SIG-M5 treated with dmso at 0.1 percent for 504 hours (cell line): ENCODE results near the gene CCSER1.
"Not testable (repeated sequence)": the region's sequence is repeated elsewhere in the genome, so short reads cannot be mapped to it uniquely, and the experiment has no call there.

ENCODE experiments used
- DNase-seq: peaks from one replicate; lab custom pipeline; 2025; ENCODE audit not compliant: unreplicated experiment; lab: John Stamatoyannopoulos, UW

The CCSER1 gene

DNA sequence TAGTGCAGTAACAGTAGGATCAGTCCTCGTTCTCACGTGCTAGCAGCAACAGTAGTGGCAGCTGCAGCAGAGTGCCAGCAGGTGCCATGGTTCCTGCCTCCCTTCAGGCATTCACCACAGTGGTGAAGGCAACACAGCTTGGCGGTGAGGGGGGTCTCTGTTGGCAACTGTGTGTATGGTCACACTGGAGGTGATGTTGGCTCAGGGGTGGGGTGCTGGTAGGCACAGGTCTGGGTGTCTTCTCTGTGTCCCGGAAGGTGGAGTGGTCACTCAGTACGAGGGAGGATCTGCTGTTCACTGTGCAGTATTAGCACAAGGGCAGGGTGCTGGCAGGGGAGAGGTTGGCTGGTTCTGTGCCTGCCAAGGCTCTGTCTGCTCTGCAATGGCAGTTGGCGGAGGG, 671.8 kb downstream of the CCSER1 start:
- DNase-seq = no peak

DNA sequence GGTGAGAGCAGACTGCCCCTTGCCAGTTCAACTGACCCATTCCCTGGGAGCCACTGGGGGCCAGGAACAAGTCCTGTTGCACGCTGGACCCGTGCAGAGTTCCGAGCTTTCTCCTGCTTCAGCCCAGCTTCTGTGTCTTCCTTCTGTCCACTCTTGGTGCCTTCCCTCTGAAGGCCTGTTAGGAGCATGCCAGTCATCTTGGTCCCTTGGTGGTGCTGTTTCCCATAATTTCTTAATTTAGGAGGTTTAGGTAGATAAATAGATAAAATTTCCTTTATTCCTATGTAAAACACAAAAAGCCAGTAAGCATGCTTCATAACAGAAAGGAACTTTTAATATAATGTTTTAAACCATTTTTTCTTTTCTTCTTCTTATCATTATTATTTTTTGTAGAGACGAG, 672.7 kb downstream of the CCSER1 start:
- no peak for DNase-seq

DNA sequence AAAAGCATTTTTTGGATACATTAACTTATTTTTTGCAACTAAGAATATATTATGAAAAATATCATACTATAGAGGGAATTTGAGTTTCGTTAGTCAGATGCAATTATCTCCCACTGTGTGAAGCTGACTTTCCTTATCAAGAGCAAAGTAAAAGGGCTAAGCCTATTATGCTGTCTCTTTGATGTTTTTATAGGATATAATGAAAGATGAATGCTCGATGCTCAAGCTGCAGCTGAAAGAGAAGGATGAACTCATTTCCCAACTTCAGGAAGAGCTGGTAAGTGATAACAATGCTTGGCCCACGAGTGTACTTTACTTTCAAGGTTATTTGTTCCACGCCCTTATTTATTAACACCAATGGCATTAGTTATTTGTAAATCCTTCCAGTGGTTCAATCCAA, 688.4 kb downstream of the CCSER1 start:
- DNase-seq = no peak

DNA sequence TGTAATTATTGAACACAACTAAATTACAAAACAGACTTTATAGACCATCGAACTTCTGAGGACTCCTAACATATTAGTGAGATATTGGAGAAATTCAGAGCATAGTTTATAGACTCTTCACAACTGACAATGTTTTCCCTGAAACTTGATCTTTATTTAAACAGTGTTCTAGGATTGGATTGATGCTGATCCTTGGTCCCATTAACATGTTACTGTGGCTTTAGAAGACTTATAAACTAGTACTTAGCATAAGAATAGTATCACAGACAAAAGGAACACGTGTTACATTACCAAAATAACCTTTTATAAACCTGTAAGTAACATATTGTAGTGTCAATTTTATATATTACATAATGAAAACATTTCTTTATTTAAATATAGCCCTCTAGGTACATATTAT, 689.6 kb downstream of the CCSER1 start:
- no peak for DNase-seq

DNA sequence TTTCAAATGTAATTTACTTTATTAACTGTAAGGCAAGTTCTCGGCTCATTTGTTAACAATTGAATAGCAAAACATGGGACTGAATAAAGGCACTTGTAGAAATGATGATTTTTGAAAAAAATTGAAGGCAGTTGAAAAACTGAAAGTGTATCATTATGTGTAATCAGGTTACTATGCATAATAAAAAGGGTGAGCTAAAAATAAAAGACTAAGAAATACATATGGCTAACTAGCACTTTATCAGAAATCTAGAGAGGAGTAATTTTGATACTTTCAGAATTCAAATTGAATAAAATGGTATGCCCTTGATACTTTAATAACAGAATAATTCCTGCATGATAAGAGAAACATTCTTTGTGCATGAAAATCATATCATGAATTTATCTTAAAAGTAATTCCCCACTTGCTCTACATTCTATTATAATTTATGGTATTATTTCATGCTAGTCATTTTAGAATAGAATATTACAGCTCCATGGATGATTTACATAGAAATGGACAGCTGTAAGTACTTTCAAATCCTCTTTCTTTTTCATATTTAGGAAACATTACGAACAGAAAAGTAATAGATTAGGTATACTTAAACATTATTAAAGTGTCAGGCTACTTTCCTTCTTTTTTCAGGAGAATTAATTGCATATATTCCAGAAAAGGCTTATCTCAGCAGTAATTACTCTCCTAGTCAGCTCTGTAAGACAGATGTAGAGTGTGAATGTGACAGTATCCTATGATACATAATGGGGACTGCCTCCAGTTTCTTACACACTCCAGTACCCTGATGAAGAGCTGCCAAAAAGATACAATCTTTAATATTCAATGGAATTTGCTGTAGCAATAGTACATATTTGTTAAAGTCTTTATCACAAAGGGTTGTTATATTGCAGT, 697.3 kb downstream of the CCSER1 start:
- no peak for DNase-seq

DNA sequence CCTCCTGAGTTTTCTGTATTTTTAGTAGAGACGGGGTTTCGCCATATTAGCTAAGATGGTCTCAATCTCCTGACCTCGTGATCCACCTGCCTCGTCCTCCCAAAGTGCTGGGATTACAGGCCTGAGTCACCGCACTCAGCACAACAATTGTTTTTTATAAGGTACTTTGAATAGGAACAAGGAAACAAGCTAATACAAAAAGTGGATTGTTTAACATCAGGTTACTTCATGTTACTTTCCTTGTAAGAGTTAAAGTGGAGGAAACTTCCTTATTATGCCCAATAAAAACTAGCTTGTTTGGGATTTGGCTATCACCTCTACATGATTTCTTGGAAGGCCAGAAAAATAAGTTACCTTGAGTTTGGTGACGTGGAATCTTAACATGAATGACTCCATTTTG, 698.7 kb downstream of the CCSER1 start:
- no peak for DNase-seq

DNA sequence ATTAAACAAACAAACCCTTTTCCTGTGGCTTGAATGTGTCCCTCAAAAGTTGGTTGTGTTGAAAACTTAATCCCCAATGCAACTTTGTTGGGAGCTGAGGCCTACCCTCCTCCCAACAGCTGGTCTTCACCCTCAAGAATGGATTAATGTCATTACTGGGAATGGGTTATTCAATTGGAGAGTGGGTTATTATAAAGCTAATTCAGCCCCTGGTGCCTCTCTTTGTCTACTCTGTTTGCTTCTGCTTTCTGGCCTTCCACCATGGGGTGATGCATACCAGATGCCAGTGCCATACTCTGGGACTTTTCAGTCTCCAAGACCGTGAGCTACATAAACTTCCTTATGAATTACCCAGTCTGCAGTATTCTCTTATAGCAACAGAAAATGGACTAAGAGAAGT, 706.5 kb downstream of the CCSER1 start:
- no peak for DNase-seq

DNA sequence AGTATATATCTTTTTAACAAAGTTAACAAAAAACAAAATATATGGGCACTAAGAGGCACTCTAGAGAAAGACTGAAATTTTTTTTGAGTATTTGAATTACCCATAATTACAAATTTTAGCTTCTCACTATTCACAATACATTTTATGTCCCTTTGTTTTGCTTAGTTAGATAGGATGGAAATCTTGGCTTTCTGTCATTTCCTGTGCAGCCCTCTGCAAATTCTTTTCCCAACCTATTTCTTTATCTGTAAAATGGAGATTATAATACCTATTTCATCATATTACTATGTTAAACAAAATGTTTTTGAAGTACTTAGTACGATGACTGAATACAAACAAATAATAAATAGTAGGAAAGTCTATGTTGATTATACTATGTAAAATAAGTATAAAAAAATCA, 710.0 kb downstream of the CCSER1 start:
- DNase-seq = no peak

DNA sequence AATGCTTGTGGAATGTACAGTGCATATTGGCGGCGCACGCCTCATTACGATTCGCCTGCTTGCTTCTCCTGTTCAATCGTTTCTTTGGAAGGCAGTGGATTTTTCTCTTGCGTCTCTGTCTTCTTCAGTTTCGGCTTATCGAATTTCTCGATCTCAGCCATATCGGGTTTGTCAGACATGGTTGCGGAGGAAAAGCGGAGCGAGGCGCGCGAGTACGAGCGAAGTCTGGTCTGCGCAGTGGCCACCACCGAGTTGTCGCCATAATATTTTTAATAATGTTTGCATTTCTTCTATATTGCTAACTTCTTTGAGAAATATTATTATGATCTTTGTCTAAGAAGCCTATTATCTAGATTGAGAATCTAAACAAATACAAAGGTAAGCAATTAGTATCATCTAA, 711.7 kb downstream of the CCSER1 start:
- DNase-seq = not testable (repeated sequence)

DNA sequence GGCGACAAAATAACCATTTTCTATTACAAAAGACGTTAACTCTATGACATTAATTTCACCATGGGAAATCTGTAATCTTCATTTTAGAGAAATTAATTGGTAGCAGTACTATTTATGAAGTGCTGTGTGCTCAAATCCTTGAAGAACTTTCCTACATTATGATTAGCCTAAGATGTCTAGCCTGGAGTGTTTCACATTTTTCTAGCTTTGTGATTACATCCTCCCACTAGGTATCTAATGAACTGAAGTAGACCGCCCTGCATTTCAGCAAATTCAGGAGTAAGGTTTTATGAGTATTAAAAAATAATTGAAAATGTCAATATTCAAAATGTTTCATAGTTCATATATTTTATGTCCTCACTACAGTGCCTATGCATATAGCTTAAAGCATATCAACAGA, 713.1 kb downstream of the CCSER1 start:
- no peak for DNase-seq

DNA sequence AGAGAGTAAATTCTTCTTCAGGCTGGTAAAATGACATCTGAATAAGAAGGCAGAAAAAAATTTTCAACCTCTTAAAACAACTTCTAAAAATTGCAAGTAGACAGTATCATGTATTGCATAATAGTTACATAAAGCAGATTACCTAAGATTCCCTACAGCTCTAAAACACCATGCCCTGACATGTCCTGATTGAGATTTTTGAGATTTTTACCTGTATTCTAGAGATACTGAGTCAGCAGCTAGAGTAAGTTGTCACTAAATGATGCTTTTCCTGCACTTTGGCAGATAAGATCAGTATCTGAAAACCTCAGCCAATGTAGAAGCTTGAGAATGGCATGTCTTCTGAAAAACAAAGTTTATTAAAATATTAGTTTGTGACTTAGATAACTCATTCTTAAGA, 713.6 kb downstream of the CCSER1 start:
- no peak for DNase-seq

DNA sequence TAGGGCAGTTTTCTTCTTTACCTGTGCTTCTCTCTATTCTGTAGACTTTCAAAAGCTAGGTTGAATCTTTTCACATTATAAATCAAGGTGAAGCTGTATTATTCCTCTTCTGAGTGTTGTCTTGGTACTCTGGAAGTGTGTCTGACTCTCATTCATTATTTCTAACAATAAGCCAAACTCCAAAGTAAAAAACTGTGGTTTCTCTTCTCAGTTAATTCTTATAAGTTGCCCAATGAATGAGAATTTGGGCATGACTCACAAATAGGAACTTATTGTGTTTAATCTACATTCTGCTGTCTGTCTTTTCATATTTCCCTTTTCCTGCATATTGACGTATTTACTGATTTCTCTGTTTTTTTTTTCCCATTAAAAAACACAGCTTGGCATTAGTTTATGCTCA, 714.5 kb downstream of the CCSER1 start:
- DNase-seq = no peak

DNA sequence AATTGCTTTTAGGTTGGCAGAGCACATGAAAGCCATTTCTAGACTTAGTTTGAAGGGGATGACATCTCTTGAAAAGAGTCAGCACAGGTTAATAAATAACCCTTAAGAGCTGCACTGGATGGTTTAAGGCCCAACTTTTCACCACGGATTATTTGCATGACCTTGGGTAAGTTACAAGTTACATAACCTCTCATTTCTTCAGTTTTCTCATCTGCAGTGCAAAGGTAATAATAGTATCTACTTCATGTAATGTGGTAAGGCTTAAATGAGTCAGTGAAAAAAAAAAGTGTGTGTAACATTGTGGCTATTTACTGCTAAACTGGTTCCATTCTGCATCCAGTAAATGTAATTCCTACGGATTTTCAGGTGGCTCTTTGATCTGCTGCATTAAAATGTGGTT, 715.8 kb downstream of the CCSER1 start:
- no peak for DNase-seq

DNA sequence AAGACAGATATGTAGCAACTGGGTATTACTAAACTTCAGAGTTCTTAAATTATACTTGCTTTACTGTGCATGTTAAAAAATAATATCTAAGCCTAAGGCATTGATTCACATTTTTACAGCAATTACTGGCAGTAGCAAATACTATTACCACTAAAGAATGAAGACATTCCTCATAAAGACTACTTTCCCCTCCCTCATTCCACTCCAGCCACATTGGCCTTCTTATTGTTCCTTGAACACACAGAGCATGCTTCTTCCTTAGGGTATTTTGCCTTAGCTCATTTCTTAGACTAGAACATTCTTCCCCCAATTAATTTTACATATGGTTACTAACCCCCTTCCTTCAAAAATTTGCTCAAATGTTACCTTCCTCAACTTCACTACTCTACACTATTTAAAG, 717.0 kb downstream of the CCSER1 start:
- no peak for DNase-seq

DNA sequence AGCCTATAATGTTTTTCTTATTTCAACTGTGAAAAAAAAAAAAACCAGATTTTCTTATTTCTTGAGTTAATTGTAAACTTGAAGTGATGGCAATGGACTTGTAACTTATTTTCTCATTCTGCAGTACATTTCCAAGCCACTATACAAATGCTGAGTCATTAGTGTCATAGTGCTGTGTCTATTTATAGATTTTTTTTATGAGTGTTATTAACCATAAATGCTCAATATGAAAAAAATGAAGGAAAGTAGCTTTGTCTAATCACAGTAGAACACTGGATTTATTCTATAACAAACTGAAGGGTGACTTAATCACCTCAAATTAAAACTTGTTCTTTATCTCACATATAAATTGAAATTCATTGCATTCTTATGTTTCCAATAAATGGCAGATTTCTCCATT, 718.6 kb downstream of the CCSER1 start:
- DNase-seq = no peak

DNA sequence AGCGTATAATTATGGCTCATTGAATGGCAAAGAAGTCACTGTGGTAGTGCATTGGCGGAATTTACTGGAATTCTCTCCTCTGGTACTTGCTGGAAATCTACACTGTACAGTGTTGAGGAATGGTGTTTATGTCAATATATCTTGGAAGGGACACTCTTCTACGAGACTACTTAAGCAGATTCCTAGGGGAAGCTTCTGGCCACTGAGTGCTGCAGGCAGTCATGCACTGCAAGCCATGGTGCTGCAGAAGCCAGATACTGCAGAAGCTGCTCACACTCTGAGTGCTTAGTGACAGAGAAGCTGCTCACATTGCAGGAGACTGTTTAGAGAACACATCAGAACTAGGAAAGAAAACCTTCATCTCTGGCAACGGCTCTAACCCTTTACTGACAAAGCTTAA, 725.0 kb downstream of the CCSER1 start:
- DNase-seq = no peak

DNA sequence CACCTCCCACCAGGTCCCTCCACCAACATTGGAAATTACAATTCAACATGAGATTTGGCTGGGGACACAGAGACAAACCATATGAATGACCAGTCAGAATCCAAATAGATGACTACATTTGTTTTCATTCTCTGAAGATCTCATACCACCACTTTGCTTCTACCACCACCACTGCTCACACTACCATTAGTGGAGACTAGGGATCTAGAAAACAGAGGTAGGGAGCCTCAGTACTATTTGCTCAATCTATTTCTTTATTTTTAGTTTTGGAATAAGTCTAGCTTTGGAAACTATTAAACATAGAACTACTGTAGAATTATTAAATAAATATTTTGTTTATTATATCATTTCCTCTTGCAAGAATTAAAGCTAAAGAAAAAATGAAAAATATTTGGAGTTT, 727.9 kb downstream of the CCSER1 start:
- DNase-seq = no peak

DNA sequence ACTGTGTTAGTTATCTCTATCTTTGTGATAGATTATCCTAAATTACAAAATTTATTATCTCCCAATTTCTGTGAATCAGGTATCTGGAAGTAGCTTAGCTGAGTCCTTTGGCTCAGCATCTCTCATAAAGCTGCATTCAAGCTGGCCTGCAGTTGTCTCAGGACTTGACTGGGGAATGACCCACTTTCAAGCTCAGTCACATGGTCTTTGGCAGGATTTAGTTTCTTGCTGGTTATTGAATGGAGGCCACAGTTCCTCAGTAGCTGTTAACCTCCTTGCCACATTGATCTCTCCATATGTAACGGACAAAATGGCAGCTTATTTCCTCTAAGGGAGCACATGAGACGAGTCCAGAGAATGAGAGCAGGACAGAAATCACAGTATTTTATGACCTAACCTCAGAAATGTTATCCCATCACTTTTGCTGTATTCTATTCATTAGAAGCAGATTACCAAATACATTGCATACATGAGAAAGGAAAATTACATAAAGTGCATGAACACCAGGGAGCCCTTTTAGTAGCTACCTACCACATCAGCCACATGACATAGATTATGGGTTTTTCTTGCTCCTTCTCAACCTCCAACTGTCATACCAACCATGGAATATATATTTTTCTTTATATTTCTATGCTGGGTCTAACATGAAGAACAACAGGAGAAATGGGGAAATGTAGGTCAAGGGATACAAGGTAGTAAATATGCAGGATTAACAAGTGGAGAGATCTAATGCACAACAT, 730.1 kb downstream of the CCSER1 start:
- DNase-seq = no peak

DNA sequence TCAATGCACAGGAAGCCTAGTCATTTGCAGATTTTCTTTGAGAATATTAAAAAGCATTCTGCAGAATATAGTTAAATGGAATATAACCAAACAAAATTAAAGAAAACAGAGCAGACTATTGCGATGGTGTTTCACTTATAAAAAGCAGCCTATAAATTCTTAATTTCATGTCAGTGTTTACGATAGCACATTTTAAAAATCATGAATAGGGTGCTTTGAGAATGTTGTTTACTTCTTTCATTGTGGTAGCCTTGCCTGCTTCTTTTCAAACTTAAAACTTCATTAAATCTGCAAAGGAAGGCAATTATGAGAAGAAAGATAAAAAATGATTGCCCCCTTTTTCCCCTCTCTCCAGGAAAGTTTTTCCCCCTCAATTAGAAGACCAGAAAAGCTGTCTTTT, 748.6 kb downstream of the CCSER1 start:
- no peak for DNase-seq

DNA sequence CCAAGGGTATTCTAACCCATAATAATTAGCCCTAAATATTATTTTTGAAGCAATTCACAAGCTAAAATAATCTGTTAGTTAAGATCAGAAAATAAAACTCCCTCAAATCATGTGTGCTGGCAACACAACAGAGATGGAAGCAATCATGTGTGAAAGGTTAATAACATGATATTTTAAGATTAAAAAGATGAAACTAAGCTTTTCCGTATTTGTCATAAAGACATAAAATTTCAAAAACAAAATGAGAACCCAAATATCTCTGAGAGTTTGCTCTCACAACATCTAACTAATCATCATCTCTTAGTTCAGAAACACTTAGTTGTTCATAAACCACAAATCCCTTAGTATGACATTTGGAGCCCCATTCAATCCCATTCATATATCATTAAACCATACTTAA, 749.1 kb downstream of the CCSER1 start:
- DNase-seq = no peak

DNA sequence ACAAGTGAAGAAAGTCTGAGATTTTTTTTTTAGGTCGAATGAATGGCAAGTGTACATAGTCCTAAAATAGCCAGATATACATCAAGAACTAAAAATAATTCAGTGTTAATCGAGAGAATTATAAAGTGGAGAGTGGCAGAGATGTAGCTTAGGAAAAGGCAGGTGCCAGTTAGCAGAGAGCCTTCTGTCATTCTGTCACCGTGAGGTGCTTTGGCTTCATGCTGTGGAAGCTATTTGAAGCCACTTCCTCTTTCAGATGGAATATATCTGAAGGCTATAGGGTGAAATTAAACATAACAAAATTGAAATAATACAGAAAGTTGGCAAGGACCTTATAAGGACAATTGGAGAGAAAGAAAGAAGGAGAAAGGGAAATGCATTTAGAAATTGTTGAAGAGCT, 756.3 kb downstream of the CCSER1 start:
- DNase-seq = no peak

DNA sequence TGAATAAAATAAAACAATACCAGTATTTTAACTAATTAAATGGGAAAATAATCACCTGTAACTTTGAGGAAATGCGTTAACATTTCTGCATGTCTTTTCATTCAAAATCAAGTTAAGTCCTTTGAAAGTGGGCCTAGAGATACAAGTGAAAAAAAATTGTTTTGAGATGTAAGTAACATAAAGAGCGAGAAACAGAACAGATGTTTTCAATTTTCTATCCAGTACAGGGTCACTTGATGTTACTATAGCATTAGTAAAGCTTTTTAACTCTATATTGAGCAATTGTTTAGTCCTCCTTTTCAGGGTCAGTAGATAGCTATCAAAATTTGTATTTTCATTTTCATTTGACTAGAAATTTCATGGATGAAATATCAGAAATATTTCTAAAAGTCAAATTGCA, 761.4 kb downstream of the CCSER1 start:
- DNase-seq = no peak

DNA sequence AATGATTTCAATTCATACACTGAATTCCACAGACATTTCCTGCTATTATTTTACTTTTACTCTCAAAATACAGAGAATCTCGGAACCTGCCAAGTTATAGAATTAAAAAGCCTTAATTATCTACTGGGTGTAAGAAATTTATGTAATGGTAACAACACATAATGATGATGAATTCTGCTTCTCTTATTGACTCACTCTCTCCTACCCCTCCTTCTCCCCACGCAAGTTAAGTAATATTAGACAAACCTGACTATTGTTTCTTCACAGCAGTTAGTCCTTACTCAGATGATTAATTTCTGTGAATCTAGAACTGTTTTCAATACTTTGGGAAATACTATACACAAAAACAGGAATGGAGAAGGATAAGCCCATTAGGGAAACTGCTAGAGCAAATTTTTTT, 762.0 kb downstream of the CCSER1 start:
- DNase-seq = no peak
